OCI-LY7 (cell line): ENCODE measurements around the gene SNX15.
A peak's percentile ranks its signal among the peaks of the same experiment; 100 is the strongest.

ENCODE experiments used
- CTCF ChIP-seq: fragments of 200-600 bp; sonication (generic); conservative IDR thresholded peaks from 2 replicates; pipeline ENCODE4 v1.5.1; 2014; ENCODE audit warnings: mild to moderate bottlenecking, antibody characterized with exemption, low read length, moderate library complexity, mixed read lengths
- EZH2phosphoT487 ChIP-seq: fragments of 200-600 bp; sonication (generic); IDR thresholded peaks from 2 replicates; pipeline ENCODE4 v1.6.1; 2018; ENCODE audit warnings: low read depth, borderline replicate concordance, mild to moderate bottlenecking, mixed run types, antibody characterized with exemption, low read length, moderate library complexity, mixed read lengths

GRCh38 chr11:64996710-64997380 is 30.4 kb upstream of the SNX15 start, which contains the start of gene BATF2:
- TF ChIP-seq CTCF (peak; percentile 66), EZH2phosphoT487 (no peak)
